HG03196 (cell line): ENCODE data around the gene ESR1.
"Not testable (repeated sequence)": the region's sequence is repeated elsewhere in the genome, so short reads cannot be mapped to it uniquely, and the experiment has no call there.

ENCODE experiments used
- ATAC-seq: cut with Tn5 transposase; IDR thresholded peaks from one replicate; pipeline ENCODE4 v1.9.1; 2021; ENCODE audit not compliant: unreplicated experiment

The ESR1 gene

GRCh38 chr6:152049502-152049901, 242.0 kb downstream of the ESR1 start:
- no peak for ATAC-seq

DNA sequence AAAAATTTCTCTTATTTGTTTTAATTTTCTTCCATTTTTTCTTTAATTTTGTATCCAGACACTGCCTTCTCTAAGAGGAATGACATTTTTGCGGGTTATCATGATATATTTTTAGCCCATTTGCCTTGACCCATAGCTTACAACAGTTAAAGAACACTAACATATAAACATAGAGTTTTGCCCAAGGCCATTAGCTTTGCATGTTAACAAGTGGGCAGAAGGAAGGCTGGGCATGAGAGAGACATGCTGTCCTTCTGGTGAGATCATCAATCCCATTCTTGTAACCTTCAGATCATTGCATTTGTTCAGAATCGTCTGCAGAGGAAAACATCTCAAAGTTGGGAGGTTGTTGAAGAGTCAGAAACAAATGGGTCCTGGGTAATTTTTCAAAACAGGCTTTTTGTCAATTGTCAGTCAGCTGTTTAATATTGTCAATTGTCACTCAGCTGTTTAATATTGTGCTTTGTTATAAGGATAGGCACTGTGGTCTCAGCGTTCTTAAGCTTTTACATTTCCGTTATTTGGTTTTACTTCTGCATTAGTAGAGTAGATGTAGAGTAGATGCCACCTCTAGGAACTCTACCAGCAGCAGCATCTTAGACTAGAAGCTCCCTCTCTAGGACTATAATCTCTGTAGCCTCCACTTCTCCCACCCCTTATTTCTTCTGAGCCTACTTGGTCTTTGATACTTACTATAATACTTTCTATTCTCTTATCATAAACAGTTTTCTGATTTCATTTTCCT, 243.1 kb downstream of the ESR1 start:
- no peak for ATAC-seq

GRCh38 chr6:152052061-152052460, 244.6 kb downstream of the ESR1 start:
- ATAC-seq, result no peak

DNA sequence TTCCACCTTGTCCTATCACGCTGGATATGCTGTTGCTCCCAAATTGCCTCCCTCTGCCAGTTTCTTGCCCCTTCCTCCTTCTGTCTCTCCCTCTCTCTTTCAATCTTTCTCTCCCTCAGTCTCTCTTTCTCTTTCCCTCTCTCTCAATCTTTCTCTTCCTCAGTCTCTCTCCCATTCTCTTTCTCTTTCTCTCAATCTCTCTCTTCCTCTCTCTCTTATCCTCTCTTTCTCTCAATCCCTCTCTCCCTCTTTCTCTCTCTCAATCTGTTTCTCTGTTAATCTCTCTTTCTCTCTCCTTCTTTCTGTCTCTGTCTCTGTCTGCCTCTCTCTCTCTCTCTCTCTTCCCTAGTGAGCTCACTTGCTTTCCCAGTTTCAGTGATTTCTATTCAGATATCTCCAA, 245.8 kb downstream of the ESR1 start:
- ATAC-seq, result no peak

DNA sequence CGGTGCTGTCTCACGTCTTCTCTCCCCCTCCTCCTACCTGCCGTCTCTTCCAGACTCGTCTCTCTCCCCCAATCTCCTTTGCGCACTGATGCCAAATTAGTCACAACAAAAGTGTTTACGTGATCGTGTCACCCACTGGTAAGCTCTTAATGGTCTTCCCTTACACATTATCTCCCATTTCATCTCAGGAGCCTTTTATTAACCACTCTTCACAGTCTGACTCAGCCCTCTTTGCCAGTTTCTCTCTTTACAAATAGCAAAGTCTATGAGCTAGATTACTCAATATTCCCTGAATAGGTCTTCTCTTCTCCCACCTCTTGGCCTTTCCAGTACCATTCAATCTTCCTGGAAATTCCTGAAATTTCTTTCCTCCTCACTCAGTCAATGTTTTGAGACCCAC, 247.0 kb downstream of the ESR1 start:
- ATAC-seq, result no peak

GRCh38 chr6:152055517-152055916, 248.0 kb downstream of the ESR1 start:
- no peak for ATAC-seq

GRCh38 chr6:152057832-152058498, 250.5 kb downstream of the ESR1 start:
- ATAC-seq, result no peak

DNA sequence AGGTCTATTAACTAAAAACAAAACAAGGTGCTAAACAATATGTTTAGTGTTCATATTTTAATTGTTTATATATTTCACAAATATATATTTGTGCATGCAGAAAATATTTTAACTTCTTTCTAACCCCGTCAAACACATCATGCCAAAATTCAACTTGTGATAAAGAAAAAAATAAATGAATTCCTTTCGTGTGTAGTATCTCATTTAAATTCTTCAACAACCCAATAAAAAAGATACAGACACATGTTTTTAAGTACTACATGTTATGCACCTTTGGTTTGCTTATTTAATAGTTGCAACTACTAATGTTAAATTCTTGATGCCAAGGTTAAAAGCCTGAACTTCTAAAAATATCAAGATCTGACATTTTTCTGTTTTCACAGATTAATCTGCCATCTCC, 252.4 kb downstream of the ESR1 start:
- no peak for ATAC-seq

DNA sequence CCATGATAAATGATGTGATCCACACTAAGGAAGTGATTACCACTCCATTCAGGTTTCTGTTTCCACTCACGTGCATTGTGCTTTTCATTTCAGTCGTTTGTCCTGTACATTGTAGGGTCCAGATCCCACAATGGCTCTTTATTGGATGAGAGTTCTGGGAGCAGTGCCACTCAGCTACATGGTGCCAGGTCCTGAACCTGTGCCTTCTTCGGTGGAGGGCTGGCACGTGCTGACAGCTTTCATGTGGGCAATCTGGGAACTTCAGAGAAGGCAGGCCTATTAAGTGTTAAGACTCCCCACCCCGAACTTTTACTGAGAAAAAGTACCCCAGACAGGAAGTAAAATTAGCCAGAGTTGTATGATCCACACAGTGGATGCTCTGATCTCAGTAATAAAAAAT, 255.0 kb downstream of the ESR1 start:
- no peak for ATAC-seq

DNA sequence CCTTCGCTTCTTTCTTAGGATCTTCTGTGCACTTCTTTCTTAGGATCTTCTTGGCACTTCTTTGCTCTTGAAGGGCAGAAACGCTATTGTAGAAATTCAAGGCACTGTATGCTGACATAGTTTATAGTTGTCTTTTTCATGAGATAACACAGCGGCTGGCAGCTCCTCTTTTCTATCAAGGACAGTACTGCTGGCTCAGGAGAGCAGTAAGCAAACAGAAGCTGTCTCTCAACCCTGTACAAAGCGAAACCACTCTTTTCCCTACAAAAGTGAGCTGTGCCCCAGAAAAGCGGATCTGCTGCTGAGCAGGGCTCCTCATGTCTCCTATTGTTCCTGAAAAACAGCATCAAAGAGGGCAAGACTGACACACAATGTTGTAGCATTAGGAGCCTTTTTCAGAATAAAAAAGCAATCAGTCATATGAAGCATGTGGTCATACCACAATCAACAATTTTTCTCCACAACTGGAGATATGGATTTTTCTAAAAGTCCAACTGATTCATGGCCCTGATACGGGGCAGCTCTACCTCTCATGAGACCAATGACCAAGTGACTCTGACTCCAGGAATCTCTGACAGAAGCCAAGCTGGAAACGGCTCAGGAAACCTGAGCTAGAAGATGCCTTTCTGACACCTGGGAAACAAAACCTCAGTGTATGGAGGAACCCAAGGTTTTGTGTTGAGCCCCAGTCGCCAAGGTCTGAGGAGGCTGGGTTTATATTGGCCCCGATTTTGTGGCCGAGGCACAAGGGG, 255.9 kb downstream of the ESR1 start:
- ATAC-seq, result no peak

DNA sequence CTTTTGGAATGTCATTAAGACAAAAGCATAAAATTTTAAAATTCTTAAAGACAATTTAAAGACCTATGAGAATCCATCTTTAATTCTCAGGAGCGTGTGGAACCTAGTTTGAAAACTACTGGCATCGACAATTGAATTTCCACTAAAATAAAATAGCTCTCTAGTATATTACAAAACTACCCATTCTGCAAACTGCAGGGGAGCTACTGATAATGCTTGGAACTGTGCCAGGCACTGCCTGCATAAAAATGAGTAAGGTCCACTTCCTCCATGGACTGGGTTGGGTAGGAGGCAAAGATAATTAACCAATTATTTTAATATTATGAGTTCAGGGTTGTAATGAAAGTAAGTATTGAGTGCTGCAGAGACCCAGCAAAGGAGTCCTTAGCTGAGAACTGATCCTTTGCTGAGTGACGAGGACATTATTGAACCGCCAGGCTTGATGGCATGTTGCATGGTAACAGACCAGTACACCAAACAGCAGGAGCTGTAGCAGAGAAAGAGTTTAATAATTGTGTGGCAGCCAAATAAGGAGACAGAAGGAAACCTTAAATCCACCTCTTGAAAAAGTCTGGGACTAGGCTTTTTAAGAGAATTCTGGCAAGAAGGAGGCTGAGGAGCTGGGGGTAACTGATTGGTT, 261.3 kb downstream of the ESR1 start:
- no peak for ATAC-seq

- no peak for ATAC-seq
These were observed 263.1 kb downstream of the ESR1 start for GRCh38 chr6:152070556-152070955.

GRCh38 chr6:152071318-152071717, 263.8 kb downstream of the ESR1 start:
- ATAC-seq, result no peak

GRCh38 chr6:152071843-152072242, 264.4 kb downstream of the ESR1 start:
- no peak for ATAC-seq

- ATAC-seq, result not testable (repeated sequence)
These were observed 268.8 kb downstream of the ESR1 start for GRCh38 chr6:152076242-152076641.

GRCh38 chr6:152078001-152078400, 270.5 kb downstream of the ESR1 start:
- no peak for ATAC-seq

DNA sequence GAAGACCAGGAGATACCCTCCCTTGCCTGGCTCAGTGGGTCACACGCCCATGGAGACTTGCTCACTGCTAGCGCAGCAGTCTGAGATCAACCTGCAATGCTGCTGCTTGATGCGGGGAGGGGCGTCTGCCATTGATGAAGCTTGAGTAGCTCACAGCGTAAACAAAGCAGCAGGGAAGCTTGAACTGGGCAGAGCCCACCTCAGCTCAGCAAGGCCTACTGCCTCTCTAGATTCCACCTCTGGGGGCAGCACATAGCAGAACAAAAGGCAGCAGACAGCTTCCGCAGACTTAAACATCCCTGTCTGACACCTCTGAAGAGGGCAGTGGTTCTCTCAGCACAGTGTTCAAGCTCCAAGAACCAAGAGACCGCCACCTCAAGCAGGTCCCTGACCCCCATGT, 271.3 kb downstream of the ESR1 start:
- ATAC-seq, result no peak

DNA sequence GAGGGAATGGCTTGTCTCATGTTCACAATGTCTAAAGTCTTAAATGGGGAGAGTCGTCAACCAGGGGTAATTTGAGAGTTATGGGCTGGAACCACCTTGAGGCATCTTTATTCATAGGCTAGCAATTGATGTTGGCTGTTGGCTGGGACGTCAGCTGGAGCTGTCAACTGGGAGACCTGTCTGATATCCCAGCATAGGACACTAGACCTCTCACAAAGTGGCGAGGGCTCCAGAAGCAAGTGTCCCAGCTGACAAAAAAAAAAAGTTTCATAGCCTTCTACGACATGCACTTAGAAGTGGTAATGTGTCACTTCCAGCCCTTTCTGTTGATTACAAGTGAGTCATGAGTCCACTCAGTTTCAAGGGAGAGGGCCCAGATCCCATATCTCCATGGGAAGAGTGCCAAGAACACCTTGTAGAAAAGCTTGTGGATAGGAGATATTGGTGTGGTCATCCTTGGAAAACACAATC, 278.0 kb downstream of the ESR1 start:
- ATAC-seq, result no peak

DNA sequence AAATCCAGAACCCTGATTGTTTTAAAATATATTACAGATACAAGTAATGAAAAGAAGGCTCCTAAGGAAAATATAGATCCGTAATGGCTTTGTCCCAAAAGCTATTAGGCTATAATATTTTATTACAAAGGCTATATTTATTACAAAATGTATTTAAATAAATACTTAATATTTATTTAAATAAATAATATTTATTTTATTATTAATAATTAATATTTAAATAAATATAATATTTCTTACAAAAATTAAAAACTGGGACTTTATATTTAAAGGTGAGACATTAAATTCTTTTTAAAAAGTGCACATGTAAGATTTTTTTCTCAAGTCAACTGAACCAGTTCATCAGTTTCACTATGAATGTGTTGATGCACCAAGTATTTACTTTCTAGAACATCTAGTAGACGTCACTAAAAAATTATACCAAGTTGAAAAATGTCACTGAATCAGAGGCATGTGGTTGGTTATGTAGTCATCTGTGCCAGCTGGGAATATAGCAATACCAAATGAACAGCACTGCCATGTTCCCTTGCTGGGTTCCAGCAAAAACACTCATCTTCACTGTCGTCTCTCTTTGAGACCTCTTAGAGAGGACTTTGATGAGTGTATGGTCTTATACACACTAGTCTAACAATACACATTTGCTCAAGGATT, 278.9 kb downstream of the ESR1 start:
- ATAC-seq, result no peak

GRCh38 chr6:152087096-152087495, 279.6 kb downstream of the ESR1 start:
- no peak for ATAC-seq

- no peak for ATAC-seq
These were observed 280.2 kb downstream of the ESR1 start for GRCh38 chr6:152087701-152088100.
